ENCODE results near the gene CTNNBL1. TPM values are rescaled to one million over a fixed set of nuclear protein-coding genes. Genes with fewer than 3 reads are reported as not detected.

CTNNBL1 gene
- total and polyA plus RNA-seq, 2 of the 4 experiments (the other 2 are of a cell fraction): 29.9 to 34.1 TPM

GRCh38 chr20:37848706-37849105 lies 154.9 kb downstream of the CTNNBL1 start:
- Histone ChIP-seq H3K36me3 (ENCODE audit: control insufficient read depth, insufficient read depth, low read length) (peaks cover 5% of the 10 kb centered on the region), H2AFZ (replicated peaks; ENCODE audit: low read length, poor library complexity) (no peak overlapping the region), H3K18ac (ENCODE audit: low read depth, low read length) (no peak overlapping the region), H3K27me3 (ENCODE audit: control insufficient read depth, insufficient read depth, low read length) (no peaks in the 10 kb centered on the region), H3K4ac (ENCODE audit: low read depth, low read length) (no peak overlapping the region), H3K9me3 (ENCODE audit: control insufficient read depth, insufficient read depth, low read length) (no peaks in the 10 kb centered on the region), H2BK5ac (ENCODE audit: low read depth, low read length, poor library complexity, severe bottlenecking) (no peak overlapping the region), H3K23ac (ENCODE audit: low read depth, low read length) (no peak overlapping the region), H2BK20ac (ENCODE audit: low read depth, low read length) (no peak overlapping the region), H3K9me1 (ENCODE audit: insufficient read depth, low read length) (peaks cover 11% of the 10 kb centered on the region; the same call in 1 of the 2 replicates), H3K4me2 (ENCODE audit: low read depth, low read length) (no peak overlapping the region), H3K56ac (ENCODE audit: extremely low read depth, insufficient read depth, low read length) (no peak overlapping the region), H3K4me3 (ENCODE audit: insufficient read depth, low read depth, low read length) (no peak overlapping the region), H4K91ac (ENCODE audit: insufficient read depth, low read depth, low read length) (no peak overlapping the region), H3K79me1 (ENCODE audit: low read depth in 1 of 2, low read length in 2 of 2) (no peaks in the 10 kb centered on the region), H3K4me1 (ENCODE audit: control insufficient read depth, insufficient read depth, low read length) (no peaks in the 10 kb centered on the region), H2BK15ac (ENCODE audit: low read depth, low read length) (no peak overlapping the region), H4K5ac (ENCODE audit: low read depth, low read length) (no peak overlapping the region), H2BK120ac (ENCODE audit: low read depth, low read length) (no peak overlapping the region), H4K8ac (ENCODE audit: low read depth in 2 of 2, low read length in 2 of 2) (no peak overlapping the region), H2AK9ac (replicated peaks; ENCODE audit: low read depth, low read length, poor library complexity) (no peak overlapping the region), H3K9ac (ENCODE audit: low read depth, low read length) (no peak overlapping the region), H3K27ac (ENCODE audit: insufficient read depth, low read length) (no peak overlapping the region), H2AK5ac (ENCODE audit: low read depth, low read length) (no peak overlapping the region), H3K14ac (replicated peaks; ENCODE audit: low read depth, low read length) (no peak overlapping the region), H4K20me1 (ENCODE audit: insufficient read depth, low read length) (no peaks in the 10 kb centered on the region)
- CTCF ChIA-PET: no interaction called here
- no peak for DNase-seq
- no peak for ATAC-seq (ENCODE audit: low read depth)
- WGBS, 2 experiments (ENCODE audit: extremely low coverage in 2 of 2, insufficient read length in 1 of 2): 83% methylated on average over 2 of the region's 5 CpGs; no CpG with 5 or more reads in 1 of the 2 experiments
- in situ Hi-C loops (cut with MboI; ENCODE audit: low sequenced_read_pairs) (no loop called here), dilution Hi-C loops (cut with HindIII; ENCODE audit: low sequenced_read_pairs, unreplicated experiment) (no loop called here), intact Hi-C loops (cut with micrococcal nuclease) (no loop called here)
- BruUV-seq (replicated peaks): no TSS peak
- no peak for TF ChIP-seq MAZ (IDR thresholded peaks at IDR 0.05; ENCODE audit: borderline replicate concordance, low read depth, low read length)
- TF ChIP-seq CHD1 (IDR thresholded peaks at IDR 0.05; ENCODE audit: low read depth, low read length): no peak
- TF ChIP-seq ELK1 (IDR thresholded peaks at IDR 0.05; ENCODE audit: borderline replicate concordance, low read depth, low read length): no peak
- no peak for TF ChIP-seq MAFK (IDR thresholded peaks at IDR 0.05; ENCODE audit: low read depth, low read length)
- TF ChIP-seq FOS (IDR thresholded peaks at IDR 0.05; ENCODE audit: low read depth, low read length): no peak
- no peak for TF ChIP-seq CEBPB (IDR thresholded peaks at IDR 0.05; ENCODE audit: low read depth, low read length)
- no peak for TF ChIP-seq POLR2A (IDR thresholded peaks at IDR 0.05; ENCODE audit: low read depth, low read length)
- no peak for TF ChIP-seq RFX5 (IDR thresholded peaks at IDR 0.05; ENCODE audit: low read depth, low read length)
- POLR2A ChIA-PET (ENCODE audit: unreplicated experiment): no interaction called here
